Epithelial cell of esophagus (primary cell): ENCODE data around the gene TPCN2.

ENCODE experiments used
- DNase-seq: peaks from one replicate; pipeline ENCODE4 v3.0.0; 2010; ENCODE audit warnings: low read depth
- H3K4me3 ChIP-seq: 2 replicates; pipeline ENCODE4 v1.5.1; 2011; ENCODE audit warnings: mild to moderate bottlenecking, low read length, control low read depth
- TF ChIP-seq, protein P1 (sequence below): IDR thresholded peaks from 2 replicates; pipeline ENCODE4 v1.5.1; 2011; ENCODE audit warnings: low read depth, mild to moderate bottlenecking, low read length, control low read depth, inconsistent platforms; ENCODE audit not compliant: insufficient read depth; ENCODE audit errors: missing control alignments

The TPCN2 gene

DNA sequence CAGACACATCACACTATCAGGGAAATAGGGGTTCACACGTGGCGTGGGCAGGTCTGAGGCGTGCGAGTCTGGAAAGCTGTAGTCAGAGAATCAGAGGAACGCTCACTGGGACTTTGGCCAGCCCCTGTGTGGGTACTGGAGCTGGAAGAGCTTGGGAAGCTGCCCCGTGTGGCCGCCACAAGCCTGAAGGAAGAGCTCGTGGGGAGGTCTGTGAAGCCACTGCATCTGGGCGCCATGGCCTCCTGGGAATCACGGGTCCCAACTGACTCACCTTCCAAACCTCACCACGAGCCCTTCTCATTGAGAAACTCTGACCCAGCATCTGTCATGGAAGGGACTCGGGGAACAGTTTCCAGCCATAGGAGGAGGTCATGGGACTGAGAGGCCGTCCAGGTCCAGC is 29.8 kb upstream of the TPCN2 start:
- H3K4me3 ChIP-seq = no peak overlapping the region
- no peak for DNase-seq
- TF ChIP-seq, protein P1, sequence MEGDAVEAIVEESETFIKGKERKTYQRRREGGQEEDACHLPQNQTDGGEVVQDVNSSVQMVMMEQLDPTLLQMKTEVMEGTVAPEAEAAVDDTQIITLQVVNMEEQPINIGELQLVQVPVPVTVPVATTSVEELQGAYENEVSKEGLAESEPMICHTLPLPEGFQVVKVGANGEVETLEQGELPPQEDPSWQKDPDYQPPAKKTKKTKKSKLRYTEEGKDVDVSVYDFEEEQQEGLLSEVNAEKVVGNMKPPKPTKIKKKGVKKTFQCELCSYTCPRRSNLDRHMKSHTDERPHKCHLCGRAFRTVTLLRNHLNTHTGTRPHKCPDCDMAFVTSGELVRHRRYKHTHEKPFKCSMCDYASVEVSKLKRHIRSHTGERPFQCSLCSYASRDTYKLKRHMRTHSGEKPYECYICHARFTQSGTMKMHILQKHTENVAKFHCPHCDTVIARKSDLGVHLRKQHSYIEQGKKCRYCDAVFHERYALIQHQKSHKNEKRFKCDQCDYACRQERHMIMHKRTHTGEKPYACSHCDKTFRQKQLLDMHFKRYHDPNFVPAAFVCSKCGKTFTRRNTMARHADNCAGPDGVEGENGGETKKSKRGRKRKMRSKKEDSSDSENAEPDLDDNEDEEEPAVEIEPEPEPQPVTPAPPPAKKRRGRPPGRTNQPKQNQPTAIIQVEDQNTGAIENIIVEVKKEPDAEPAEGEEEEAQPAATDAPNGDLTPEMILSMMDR = no peak

DNA sequence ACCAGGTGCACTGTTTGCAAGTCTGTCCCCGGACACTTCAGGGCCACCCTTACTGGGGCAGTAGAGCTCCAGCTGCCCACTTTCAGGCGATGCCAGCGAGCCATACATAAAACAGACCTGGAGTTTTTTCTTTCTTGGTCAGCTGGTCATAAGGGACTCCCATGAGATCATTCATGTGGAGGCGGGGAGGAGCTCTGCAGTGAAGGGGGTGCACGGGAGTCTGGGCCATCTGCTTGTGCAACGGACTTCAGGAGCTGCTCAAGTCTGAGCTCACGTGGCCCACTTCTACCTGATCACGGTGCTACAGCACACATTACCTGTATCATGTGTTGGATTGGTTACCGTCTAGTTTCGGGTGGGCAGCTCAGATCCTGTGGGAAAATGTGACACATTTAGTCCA is 26.5 kb upstream of the TPCN2 start:
- H3K4me3 ChIP-seq = no peak overlapping the region
- TF ChIP-seq, protein P1 = no peak
- DNase-seq = no peak

DNA sequence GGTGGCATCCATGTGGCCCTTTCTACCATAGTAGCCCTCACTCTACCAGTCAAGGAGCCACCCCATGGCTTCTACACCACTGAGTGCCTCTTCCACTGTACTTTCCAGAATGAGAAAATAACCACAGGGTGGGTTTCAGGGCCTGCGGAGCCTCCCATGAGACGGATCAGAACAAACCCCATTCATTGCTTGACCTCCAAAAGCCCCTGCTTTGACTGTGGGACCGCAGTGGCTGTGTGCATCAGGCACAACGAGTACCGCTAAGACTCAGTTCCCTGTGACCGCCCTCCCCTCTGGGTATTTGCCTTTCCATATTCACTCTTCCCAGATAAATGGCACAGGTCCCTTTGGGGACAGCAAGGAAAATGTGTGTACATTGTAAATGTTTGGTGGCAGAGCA is 24.2 kb upstream of the TPCN2 start:
- no peak overlapping the region for H3K4me3 ChIP-seq
- TF ChIP-seq, protein P1 = no peak
- DNase-seq = no peak

DNA sequence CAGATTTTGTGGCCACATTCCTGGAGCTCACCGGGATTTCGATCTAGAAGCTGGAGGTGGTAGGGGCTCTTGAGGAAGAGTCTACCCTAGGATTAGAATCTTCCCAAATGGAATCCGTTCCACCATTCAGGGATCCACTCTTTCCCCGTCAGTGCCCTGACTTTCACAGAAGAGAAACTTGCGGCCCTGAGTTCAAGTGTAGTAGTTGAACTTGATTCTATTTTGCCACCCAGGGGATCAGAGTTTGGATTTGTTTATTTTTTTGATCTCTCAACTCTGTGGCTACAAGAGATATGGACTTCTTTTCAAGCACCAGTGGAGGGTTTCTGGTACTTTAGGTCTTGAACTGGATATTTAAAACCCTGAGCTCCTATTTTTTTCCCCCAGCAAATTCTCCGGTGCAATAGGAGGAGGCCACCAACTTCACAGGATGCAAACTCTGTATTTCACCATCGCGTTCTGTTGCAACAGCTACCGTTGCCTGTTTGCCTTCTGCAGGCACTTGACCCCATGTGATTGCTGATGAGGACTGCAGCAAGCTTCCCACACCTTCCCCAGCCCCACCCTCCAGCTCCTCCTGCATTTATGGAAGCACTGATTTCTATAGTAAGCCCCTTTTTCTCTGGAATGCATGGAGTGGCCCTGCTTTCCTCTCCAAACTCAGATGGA is 20.9 kb upstream of the TPCN2 start:
- peak; percentile 37 for DNase-seq
- H3K4me3 ChIP-seq = no peak overlapping the region
- TF ChIP-seq, protein P1 = no peak

DNA sequence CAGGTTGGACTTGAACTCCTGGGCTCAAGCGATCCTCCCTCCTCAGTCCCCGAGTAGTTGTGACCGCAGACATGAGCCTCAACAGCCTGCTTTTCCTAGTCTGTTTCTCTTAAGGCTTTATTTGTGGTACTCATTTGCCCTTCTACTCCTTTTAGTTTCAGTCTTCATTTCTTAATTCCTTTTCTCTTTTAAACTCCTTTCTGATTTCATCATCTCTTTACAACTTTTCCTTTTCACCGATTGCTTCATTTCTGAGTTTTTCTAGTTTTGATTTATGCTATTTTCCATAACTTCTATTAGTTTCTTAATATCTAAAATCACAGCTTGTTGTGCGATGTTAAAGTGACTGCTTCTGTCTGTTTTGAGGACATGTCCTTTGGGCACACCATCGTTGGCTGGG is 18.4 kb upstream of the TPCN2 start:
- no peak for DNase-seq

DNA sequence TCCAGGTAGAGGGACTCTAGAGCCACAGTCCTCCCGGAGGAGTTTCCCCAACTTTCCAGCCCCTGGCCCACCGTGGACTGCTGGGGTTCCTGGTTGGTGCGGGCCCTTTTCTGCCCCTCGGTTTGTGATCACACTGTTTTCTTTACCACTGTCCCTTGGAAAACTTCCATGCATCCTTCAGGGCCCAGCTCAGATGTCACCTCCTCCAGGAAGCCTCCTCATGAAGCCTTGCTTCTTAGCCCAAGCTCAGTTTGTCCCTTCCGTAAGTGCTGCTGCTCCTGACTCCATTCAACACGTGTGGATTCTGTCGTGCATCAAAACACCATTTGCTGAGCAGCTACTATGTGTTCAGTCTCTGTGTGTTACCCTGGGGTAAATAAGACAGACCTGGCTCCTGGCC is 15.9 kb upstream of the TPCN2 start:
- TF ChIP-seq, protein P1 = no peak
- no peak overlapping the region for H3K4me3 ChIP-seq
- no peak for DNase-seq

More for the DNA sequence above, 18.4 kb upstream of the TPCN2 start:
- no peak overlapping the region for H3K4me3 ChIP-seq
- TF ChIP-seq, protein P1 = no peak

DNA sequence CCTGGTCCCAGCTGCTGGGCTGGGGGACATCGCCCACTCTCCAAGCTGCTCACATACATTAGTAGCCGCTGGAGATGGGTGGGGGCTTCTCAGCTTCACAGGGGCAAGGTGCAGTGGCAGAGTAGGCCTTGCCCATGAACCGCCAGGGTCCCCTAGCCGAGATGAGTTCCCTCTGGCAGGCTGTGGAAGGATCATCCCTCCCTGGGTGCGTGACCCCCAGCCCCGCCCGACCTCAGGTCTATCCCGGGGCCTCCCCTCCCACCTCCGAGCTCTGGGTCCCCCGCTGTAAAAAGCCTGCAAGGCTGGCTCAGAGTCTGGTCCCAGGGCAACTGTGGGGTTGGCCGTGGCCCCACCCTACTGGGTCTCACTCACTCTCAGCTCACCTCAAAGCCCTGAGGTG is 15.3 kb upstream of the TPCN2 start:
- TF ChIP-seq, protein P1 = no peak
- H3K4me3 ChIP-seq = no peak overlapping the region
- no peak for DNase-seq
